Naive thymus-derived CD4-positive, alpha-beta T cell (primary cell): Measurements from ENCODE around the gene FAAH. TPM values are rescaled to one million over a fixed set of nuclear protein-coding genes. Genes with fewer than 3 reads are reported as not detected.

Experiments used
- ATAC-seq: fragments of 150-1000 bp; cut with Tn5 transposase; 2 replicates; pipeline ENCODE4 v1.10.0; 2021; ENCODE audit warnings: mild to moderate bottlenecking, moderate library complexity
- CTCF ChIA-PET: fragments of 350-600 bp; sonication (Branson Sonifier 250); formaldehyde crosslinking; loops from one replicate; lab custom pipeline; 2021; ENCODE audit warnings: antibody characterized with exemption; lab: Charles Lee
- POLR2A ChIA-PET: fragments of 350-600 bp; sonication (Branson Sonifier 250); formaldehyde crosslinking; loops from one replicate; lab custom pipeline; 2021; ENCODE audit warnings: antibody characterized with exemption, inconsistent platforms; lab: Charles Lee
- DNase-seq, 9 donors: peaks; one replicate each; pipeline versions ENCODE4 v3.0.0 to v3.0.0-alpha.2; 2020 to 2022; ENCODE audit warnings: mixed read lengths in 1 of 9
- H3K27ac ChIP-seq: one replicate; pipeline ENCODE4 v1.7.0; 2013; ENCODE audit warnings: mild to moderate bottlenecking, low read depth, low read length, moderate library complexity
- H3K27me3 ChIP-seq, 2 donors: one replicate each; pipeline ENCODE4 v1.7.0; 2013; ENCODE audit warnings: low read length in 2 of 2, mild to moderate bottlenecking in 2 of 2, moderate library complexity in 2 of 2; ENCODE audit not compliant: control insufficient read depth in 2 of 2, insufficient read depth in 2 of 2
- H3K36me3 ChIP-seq, 3 experiments: 1 replicate in 2 of 3; 2 replicates in 1 of 3; pipeline ENCODE4 v1.7.0; 2013; ENCODE audit warnings: low read length in 3 of 3, mild to moderate bottlenecking in 3 of 3, moderate library complexity in 1 of 3; ENCODE audit not compliant: insufficient read depth in 3 of 3, control insufficient read depth in 2 of 3
- H3K4me1 ChIP-seq, 2 donors: one replicate each; pipeline ENCODE4 v1.7.0; 2013; ENCODE audit warnings: low read length in 2 of 2, mild to moderate bottlenecking in 2 of 2, moderate library complexity in 1 of 2; ENCODE audit not compliant: control insufficient read depth in 2 of 2, insufficient read depth in 2 of 2
- H3K4me3 ChIP-seq: 2 replicates; pipeline ENCODE4 v1.7.0; 2013; ENCODE audit warnings: mild to moderate bottlenecking, low read length
- H3K9me3 ChIP-seq, 3 experiments: 1 replicate in 2 of 3; 2 replicates in 1 of 3; pipeline ENCODE4 v1.7.0; 2013; ENCODE audit warnings: low read length in 3 of 3; ENCODE audit not compliant: control insufficient read depth in 2 of 3
- H3K27ac Mint-ChIP-seq, 9 donors: one replicate each; pipeline ENCODE4 v1.8.0; 2020 to 2022; ENCODE audit warnings: mixed read lengths in 9 of 9, mild to moderate bottlenecking in 8 of 9, moderate library complexity in 5 of 9, inconsistent platforms in 2 of 9
- H3K27me3 Mint-ChIP-seq, 5 donors: one replicate each; pipeline ENCODE4 v1.8.0; 2021 to 2022; ENCODE audit warnings: mixed read lengths in 5 of 5, mild to moderate bottlenecking in 1 of 5
- H3K36me3 Mint-ChIP-seq, 5 donors: one replicate each; pipeline ENCODE4 v1.8.0; 2020 to 2022; ENCODE audit warnings: mixed read lengths in 5 of 5, mild to moderate bottlenecking in 3 of 5, inconsistent platforms in 1 of 5
- H3K4me1 Mint-ChIP-seq, 7 donors: one replicate each; pipeline ENCODE4 v1.8.0; 2020 to 2022; ENCODE audit warnings: mixed read lengths in 7 of 7, mild to moderate bottlenecking in 3 of 7, inconsistent platforms in 1 of 7
- H3K4me3 Mint-ChIP-seq, 10 donors: one replicate each; pipeline ENCODE4 v1.8.0; 2020 to 2022; ENCODE audit warnings: mild to moderate bottlenecking in 10 of 10, mixed read lengths in 10 of 10, moderate library complexity in 6 of 10, inconsistent platforms in 2 of 10
- H3K9me3 Mint-ChIP-seq, 11 donors: one replicate each; pipeline ENCODE4 v1.8.0; 2020 to 2022; ENCODE audit warnings: mixed read lengths in 11 of 11, mild to moderate bottlenecking in 4 of 11, inconsistent platforms in 1 of 11, moderate library complexity in 1 of 11
- intact Hi-C, 2 donors: fragments of 100-400 bp; cut with micrococcal nuclease; formaldehyde crosslinking; loops; one replicate each; pipeline ENCODE4 v1.15.1; 2023
- polyA plus RNA-seq, 2 donors: library from polyadenylated mRNA; unstranded; fragments of 300-500 nt; fragmentation: Illumina TruSeq; gene quantifications; one replicate each; pipeline ENCODE4 v1.2.3, GENCODE V29; 2021
- total RNA-seq, 6 experiments: library from RNA in 5 of 6; stranded (reverse) in 5 of 6; gene quantifications; 1 replicate in 5 of 6; 2 replicates in 1 of 6; pipeline ENCODE4 v1.2.3 and lab custom pipeline; 2021 to 2026

Gene FAAH
- total and polyA plus RNA-seq, 7 experiments from 2014 or later = 1.6 to 17.1 (median 8.3) TPM

DNA sequence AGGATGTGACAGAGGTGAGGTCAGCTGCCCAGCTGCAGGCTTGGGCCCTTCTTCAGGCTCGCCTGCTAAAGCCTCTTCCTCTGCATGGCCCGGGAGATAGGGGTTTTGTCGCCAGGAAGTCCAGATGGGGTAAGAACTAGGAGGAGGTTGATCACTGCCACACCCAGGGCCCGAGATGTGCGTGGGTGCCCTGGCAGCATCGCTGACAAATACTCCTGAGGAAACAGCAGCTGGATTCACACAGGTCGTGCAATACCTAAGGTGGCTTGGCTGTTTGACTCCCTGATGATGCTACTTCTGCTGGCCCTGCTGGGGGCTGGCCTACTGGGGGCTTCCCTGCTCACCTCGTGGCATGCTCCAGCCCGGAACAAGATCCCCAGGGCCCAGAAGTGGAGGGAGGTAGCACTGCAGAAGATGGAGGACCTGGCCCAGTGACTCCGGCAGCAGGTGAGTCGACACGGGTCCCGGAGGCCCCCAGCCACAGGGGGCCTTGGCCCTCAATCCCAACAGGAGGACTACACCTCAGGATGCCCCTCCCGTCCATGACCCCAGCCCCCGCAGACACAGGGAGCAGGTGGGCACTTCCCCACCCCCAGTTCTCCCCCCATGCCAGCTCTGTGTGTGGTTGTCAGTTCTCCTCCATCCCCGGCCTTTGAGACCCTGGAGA lies 29.6 kb downstream of the FAAH start:
- CTCF ChIA-PET = no interaction called here
- intact Hi-C loops = no loop called here
- ATAC-seq (no peak), DNase-seq (no peak)
- Mint-ChIP-seq H3K4me1 (peaks cover 0 to 3% (median 0%) of the 10 kb centered on the region in 7 donors), H3K27me3 (peaks cover 10 to 44% (median 20%) of the 10 kb centered on the region in 5 donors), H3K36me3 (no peaks in the 10 kb centered on the region), H3K9me3 (no peaks in the 10 kb centered on the region), H3K27ac (no peak overlapping the region), H3K4me3 (peak overlapping the region in 1 of 10 donors; percentile 44)
- no peaks in the 10 kb centered on the region for H3K27me3 ChIP-seq
- POLR2A ChIA-PET = no interaction called here
- H3K4me3 ChIP-seq = no peak overlapping the region
- no peaks in the 10 kb centered on the region for H3K36me3 ChIP-seq
- H3K9me3 ChIP-seq = no peaks in the 10 kb centered on the region
- H3K27ac ChIP-seq = no peak overlapping the region
- no peaks in the 10 kb centered on the region for H3K4me1 ChIP-seq

DNA sequence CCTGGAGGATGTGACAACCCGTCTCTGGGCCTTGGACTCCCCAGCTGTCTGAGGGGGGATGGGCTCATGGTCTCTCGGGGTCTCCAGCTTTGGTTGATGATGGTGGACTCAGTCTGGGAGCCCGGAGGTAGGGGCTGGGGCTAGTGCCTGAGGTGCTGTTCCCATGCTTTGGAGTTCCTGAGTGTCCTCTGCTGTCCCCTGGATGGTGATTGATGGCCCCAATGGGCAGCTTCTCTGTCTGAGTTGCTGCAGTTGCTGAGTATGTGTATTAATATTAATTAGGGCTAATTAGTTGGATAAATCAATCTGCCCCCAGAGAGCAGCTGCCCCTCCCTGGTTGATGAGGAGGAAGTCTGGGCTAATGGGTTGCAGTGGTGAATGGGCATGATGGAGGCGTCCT lies 30.6 kb downstream of the FAAH start:
- DNase-seq (no peak), ATAC-seq (no peak)
- Histone ChIP-seq H3K27ac (no peak overlapping the region), H3K9me3 (no peaks in the 10 kb centered on the region), H3K4me3 (no peak overlapping the region), H3K4me1 (no peaks in the 10 kb centered on the region), H3K36me3 (no peaks in the 10 kb centered on the region), H3K27me3 (no peaks in the 10 kb centered on the region)
- Mint-ChIP-seq H3K36me3 (no peaks in the 10 kb centered on the region), H3K27me3 (peaks cover 10 to 49% (median 20%) of the 10 kb centered on the region in 5 donors), H3K27ac (no peak overlapping the region), H3K4me3 (no peak overlapping the region), H3K4me1 (peaks cover 0 to 3% (median 0%) of the 10 kb centered on the region in 7 donors), H3K9me3 (no peaks in the 10 kb centered on the region)
- intact Hi-C loops = no loop called here
- POLR2A ChIA-PET = no interaction called here
- CTCF ChIA-PET = no interaction called here

DNA sequence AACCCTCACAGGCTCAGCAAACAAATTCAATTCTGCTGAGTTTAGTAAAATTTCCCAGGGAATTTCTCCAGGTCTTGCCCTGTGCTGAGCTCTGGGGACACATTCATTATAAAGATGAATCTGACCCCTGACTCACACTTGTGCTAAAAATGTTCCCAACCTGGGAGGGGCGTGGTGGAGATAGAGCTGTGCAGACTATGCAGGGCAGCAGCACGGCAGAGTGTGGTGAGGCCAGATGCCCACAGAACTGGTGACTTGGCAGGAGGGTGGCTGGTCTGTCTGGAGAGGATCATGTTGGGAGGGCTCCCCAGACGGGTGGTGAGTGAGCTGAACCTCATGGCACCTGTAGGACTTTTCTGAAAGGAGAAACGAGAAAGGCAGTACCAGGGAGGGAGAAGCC lies 31.6 kb downstream of the FAAH start:
- Histone ChIP-seq H3K4me1 (no peaks in the 10 kb centered on the region), H3K4me3 (no peak overlapping the region), H3K9me3 (no peaks in the 10 kb centered on the region), H3K27ac (no peak overlapping the region), H3K36me3 (no peaks in the 10 kb centered on the region), H3K27me3 (no peaks in the 10 kb centered on the region)
- Mint-ChIP-seq H3K9me3 (no peaks in the 10 kb centered on the region), H3K4me1 (peaks cover 0 to 3% (median 0%) of the 10 kb centered on the region in 7 donors), H3K27me3 (peaks cover 9 to 49% (median 20%) of the 10 kb centered on the region in 5 donors), H3K36me3 (no peaks in the 10 kb centered on the region), H3K4me3 (no peak overlapping the region), H3K27ac (no peak overlapping the region)
- peak; percentile 33 for ATAC-seq
- ChIA-PET CTCF (interaction anchor here (1.0 kb wide), 1 partner anchor 21 kb away, joined by 4 read pairs; no protein-coding TSS in a partner anchor), POLR2A (no interaction called here)
- DNase-seq = no peak
- intact Hi-C loops = no loop called here

DNA sequence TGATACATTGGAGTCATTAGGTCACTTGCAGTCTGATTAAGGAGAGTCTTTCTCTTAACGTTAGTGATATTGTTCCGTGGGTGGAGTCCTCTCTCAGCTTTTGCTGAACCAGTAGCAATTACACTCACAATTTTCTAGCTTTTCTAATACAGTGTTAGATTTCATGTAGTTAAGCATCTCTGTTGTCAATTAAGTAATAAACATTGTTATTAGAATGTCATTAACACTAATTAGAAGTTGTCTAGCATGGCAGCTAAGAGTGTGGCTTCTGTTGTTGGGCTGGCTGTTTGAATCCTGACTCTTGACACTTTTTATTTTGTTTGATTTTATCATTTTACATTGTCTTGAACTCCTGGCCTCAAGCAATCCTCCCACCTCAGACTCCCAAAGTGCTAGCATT lies 33.4 kb downstream of the FAAH start:
- ChIA-PET CTCF (no interaction called here), POLR2A (no interaction called here)
- peaks cover 0 to 2% (median 0%) of the 10 kb centered on the region in 7 donors for H3K4me1 Mint-ChIP-seq
- peaks cover 1 to 42% (median 11%) of the 10 kb centered on the region in 5 donors for H3K27me3 Mint-ChIP-seq
- Histone ChIP-seq H3K9me3 (no peaks in the 10 kb centered on the region), H3K4me1 (no peaks in the 10 kb centered on the region), H3K4me3 (no peak overlapping the region), H3K36me3 (no peaks in the 10 kb centered on the region), H3K27ac (no peak overlapping the region), H3K27me3 (no peaks in the 10 kb centered on the region)
- no peak for ATAC-seq
- DNase-seq = no peak
- no peak overlapping the region for H3K4me3 Mint-ChIP-seq
- intact Hi-C loops = no loop called here
- no peaks in the 10 kb centered on the region for H3K9me3 Mint-ChIP-seq
- H3K27ac Mint-ChIP-seq = no peak overlapping the region
- no peaks in the 10 kb centered on the region for H3K36me3 Mint-ChIP-seq

DNA sequence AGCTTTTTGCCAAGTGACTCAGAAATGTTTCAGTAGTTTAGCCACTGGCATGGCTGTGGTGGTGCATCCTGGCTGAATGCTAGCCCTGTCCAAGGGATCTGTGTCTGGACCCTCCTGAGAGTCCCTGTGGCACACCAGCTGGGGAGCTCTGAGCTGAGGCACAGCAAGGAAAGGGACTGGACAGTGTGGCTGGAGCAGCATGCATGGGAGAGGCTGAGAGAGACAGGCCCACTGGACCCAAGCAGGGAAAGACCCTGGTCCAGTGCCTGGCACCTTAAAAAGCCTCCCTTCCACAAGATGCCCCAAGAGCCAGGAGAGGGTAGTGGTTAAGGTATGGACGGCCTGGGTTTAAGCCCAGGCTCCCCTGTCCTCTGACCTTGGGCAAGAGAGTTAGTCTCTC lies 35.3 kb downstream of the FAAH start:
- CTCF ChIA-PET = no interaction called here
- H3K27ac Mint-ChIP-seq = no peak overlapping the region

DNA sequence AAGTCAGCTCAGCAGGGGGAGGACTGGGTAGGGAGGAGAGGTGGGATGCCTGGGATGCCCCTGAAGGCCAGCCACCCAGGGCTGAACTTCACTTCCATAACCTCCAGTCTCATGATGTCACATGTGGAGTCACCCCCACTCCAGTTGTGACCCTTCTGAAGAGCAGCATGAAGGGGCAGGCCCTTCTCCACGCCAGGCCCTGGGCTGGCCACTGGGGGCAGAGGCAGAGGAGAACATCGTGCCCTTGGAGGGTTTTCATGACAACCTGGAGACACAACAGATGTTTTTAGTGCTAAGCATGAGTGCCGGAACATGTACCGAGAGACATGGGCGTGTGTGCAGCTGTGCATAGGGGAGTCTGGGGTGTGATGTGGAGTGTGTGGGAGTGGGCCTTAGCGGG lies 37.6 kb downstream of the FAAH start:
- Mint-ChIP-seq H3K27me3 (peaks cover 0 to 18% (median 7%) of the 10 kb centered on the region in 5 donors), H3K36me3 (no peaks in the 10 kb centered on the region), H3K4me3 (no peak overlapping the region), H3K4me1 (no peaks in the 10 kb centered on the region), H3K27ac (no peak overlapping the region), H3K9me3 (no peaks in the 10 kb centered on the region)
- intact Hi-C loops = no loop called here
- ChIA-PET POLR2A (no interaction called here), CTCF (interaction anchor here (0.9 kb wide), 1 partner anchor 13 kb away, joined by 3 read pairs; no protein-coding TSS in a partner anchor)
- no peak overlapping the region for H3K4me3 ChIP-seq
- no peak overlapping the region for H3K27ac ChIP-seq
- no peaks in the 10 kb centered on the region for H3K4me1 ChIP-seq
- DNase-seq (no peak), ATAC-seq (no peak)
- no peaks in the 10 kb centered on the region for H3K9me3 ChIP-seq
- H3K36me3 ChIP-seq = no peaks in the 10 kb centered on the region
- H3K27me3 ChIP-seq = no peaks in the 10 kb centered on the region

More for the DNA sequence above, 35.3 kb downstream of the FAAH start:
- H3K36me3 Mint-ChIP-seq = no peaks in the 10 kb centered on the region
- Histone ChIP-seq H3K4me1 (no peaks in the 10 kb centered on the region), H3K4me3 (no peak overlapping the region), H3K9me3 (no peaks in the 10 kb centered on the region), H3K36me3 (no peaks in the 10 kb centered on the region), H3K27me3 (no peaks in the 10 kb centered on the region), H3K27ac (no peak overlapping the region)
- DNase-seq (no peak), ATAC-seq (no peak)
- POLR2A ChIA-PET = no interaction called here
- intact Hi-C loops = no loop called here
- H3K27me3 Mint-ChIP-seq = peaks cover 2 to 33% (median 9%) of the 10 kb centered on the region in 5 donors
- H3K4me3 Mint-ChIP-seq = no peak overlapping the region
- no peaks in the 10 kb centered on the region for H3K9me3 Mint-ChIP-seq
- H3K4me1 Mint-ChIP-seq = no peaks in the 10 kb centered on the region
